Immature natural killer cell (primary cell): ENCODE results near the gene ASCC2. TPM values are rescaled to one million over a fixed set of nuclear protein-coding genes. Genes with fewer than 3 reads are reported as not detected.

Experiments
- DNase-seq, 3 donors: peaks; one replicate each; pipeline ENCODE4 v3.0.0; 2022; ENCODE audit warnings: mixed read lengths in 1 of 3
- H3K27ac Mint-ChIP-seq, 6 donors: one replicate each; pipeline ENCODE4 v1.8.0; 2020; ENCODE audit warnings: mixed read lengths in 6 of 6, mild to moderate bottlenecking in 5 of 6, inconsistent platforms in 4 of 6, moderate library complexity in 3 of 6
- H3K27me3 Mint-ChIP-seq, 3 donors: one replicate each; pipeline ENCODE4 v1.8.0; 2020 to 2021; ENCODE audit warnings: low read depth in 3 of 3, mild to moderate bottlenecking in 3 of 3, mixed read lengths in 3 of 3, moderate library complexity in 3 of 3, inconsistent platforms in 1 of 3
- H3K36me3 Mint-ChIP-seq, 3 donors: one replicate each; pipeline ENCODE4 v1.8.0; 2020; ENCODE audit warnings: mixed read lengths in 3 of 3, inconsistent platforms in 2 of 3, mild to moderate bottlenecking in 2 of 3
- H3K4me1 Mint-ChIP-seq, 2 donors: one replicate each; pipeline ENCODE4 v1.8.0; 2020; ENCODE audit warnings: inconsistent platforms in 2 of 2, mild to moderate bottlenecking in 2 of 2, mixed read lengths in 2 of 2, moderate library complexity in 1 of 2
- H3K4me3 Mint-ChIP-seq, 5 donors: one replicate each; pipeline ENCODE4 v1.8.0; 2020; ENCODE audit warnings: mild to moderate bottlenecking in 5 of 5, mixed read lengths in 5 of 5, inconsistent platforms in 3 of 5, moderate library complexity in 3 of 5
- H3K9me3 Mint-ChIP-seq, 6 donors: one replicate each; pipeline ENCODE4 v1.8.0; 2020; ENCODE audit warnings: mild to moderate bottlenecking in 6 of 6, mixed read lengths in 6 of 6, inconsistent platforms in 4 of 6, moderate library complexity in 3 of 6
- polyA plus RNA-seq, 3 donors: library from polyadenylated mRNA; unstranded; fragments of 300-500 nt; fragmentation: Illumina TruSeq; gene quantifications; one replicate each; pipeline ENCODE4 v1.2.3, GENCODE V29; 2021

Gene ASCC2
- polyA plus RNA-seq, 3 donors from 2014 or later = 31.2 to 70.8 (median 40.8) TPM

- Mint-ChIP-seq H3K4me3 (no peak overlapping the region), H3K9me3 (no peaks in the 10 kb centered on the region), H3K4me1 (peaks cover 0 to 10% of the 10 kb centered on the region in 2 donors), H3K36me3 (peaks cover 15 to 57% (median 34%) of the 10 kb centered on the region in 3 donors), H3K27ac (no peak overlapping the region), H3K27me3 (peaks cover 0 to 2% (median 0%) of the 10 kb centered on the region in 3 donors)
- DNase-seq = no peak
Observed at GRCh38 chr22:29821291-29822016, 16.6 kb downstream of the ASCC2 start.

GRCh38 chr22:29820961-29821290 is 17.1 kb downstream of the ASCC2 start:
- Mint-ChIP-seq H3K9me3 (no peaks in the 10 kb centered on the region), H3K27ac (no peak overlapping the region), H3K4me3 (no peak overlapping the region), H3K36me3 (peaks cover 15 to 58% (median 34%) of the 10 kb centered on the region in 3 donors), H3K27me3 (peaks cover 0 to 2% (median 0%) of the 10 kb centered on the region in 3 donors), H3K4me1 (peaks cover 0 to 9% of the 10 kb centered on the region in 2 donors)
- DNase-seq = no peak

- Mint-ChIP-seq H3K27ac (no peak overlapping the region), H3K36me3 (peaks cover 13 to 57% (median 34%) of the 10 kb centered on the region in 3 donors), H3K27me3 (peaks cover 0 to 2% (median 0%) of the 10 kb centered on the region in 3 donors), H3K4me3 (no peak overlapping the region), H3K9me3 (no peaks in the 10 kb centered on the region), H3K4me1 (no peaks in the 10 kb centered on the region)
- DNase-seq = no peak
Observed at GRCh38 chr22:29819501-29819900, 18.6 kb downstream of the ASCC2 start.

GRCh38 chr22:29817724-29818123 is 20.4 kb downstream of the ASCC2 start:
- H3K9me3 Mint-ChIP-seq = no peaks in the 10 kb centered on the region
- no peaks in the 10 kb centered on the region for H3K27me3 Mint-ChIP-seq
- peaks cover 12 to 66% (median 30%) of the 10 kb centered on the region in 3 donors for H3K36me3 Mint-ChIP-seq

GRCh38 chr22:29816980-29817379 is 21.1 kb downstream of the ASCC2 start:
- H3K4me1 Mint-ChIP-seq = no peaks in the 10 kb centered on the region
- peaks cover 11 to 66% (median 31%) of the 10 kb centered on the region in 3 donors for H3K36me3 Mint-ChIP-seq

More at GRCh38 chr22:29817724-29818123, 20.4 kb downstream of the ASCC2 start:
- DNase-seq = no peak
- H3K4me1 Mint-ChIP-seq = no peaks in the 10 kb centered on the region
- no peak overlapping the region for H3K4me3 Mint-ChIP-seq
- no peak overlapping the region for H3K27ac Mint-ChIP-seq

GRCh38 chr22:29816539-29816938 is 21.5 kb downstream of the ASCC2 start:
- no peak overlapping the region for H3K27ac Mint-ChIP-seq
- no peaks in the 10 kb centered on the region for H3K4me1 Mint-ChIP-seq
- no peak for DNase-seq
- no peaks in the 10 kb centered on the region for H3K27me3 Mint-ChIP-seq
- no peak overlapping the region for H3K4me3 Mint-ChIP-seq
- H3K36me3 Mint-ChIP-seq = peaks cover 11 to 66% (median 32%) of the 10 kb centered on the region in 3 donors
- H3K9me3 Mint-ChIP-seq = no peaks in the 10 kb centered on the region

More at GRCh38 chr22:29816980-29817379, 21.1 kb downstream of the ASCC2 start:
- Mint-ChIP-seq H3K4me3 (no peak overlapping the region), H3K27ac (peak overlapping the region in 1 of 6 donors; percentile 25), H3K9me3 (no peaks in the 10 kb centered on the region), H3K27me3 (no peaks in the 10 kb centered on the region)
- DNase-seq = no peak

- no peaks in the 10 kb centered on the region for H3K9me3 Mint-ChIP-seq
- H3K27ac Mint-ChIP-seq = no peak overlapping the region
- H3K36me3 Mint-ChIP-seq = peaks cover 11 to 69% (median 33%) of the 10 kb centered on the region in 3 donors
Observed at GRCh38 chr22:29816128-29816527, 21.9 kb downstream of the ASCC2 start.

GRCh38 chr22:29815580-29815979 is 22.5 kb downstream of the ASCC2 start:
- Mint-ChIP-seq H3K4me1 (no peaks in the 10 kb centered on the region), H3K9me3 (no peaks in the 10 kb centered on the region), H3K27ac (peak overlapping the region in 1 of 6 donors; percentile 14), H3K4me3 (no peak overlapping the region), H3K27me3 (no peaks in the 10 kb centered on the region), H3K36me3 (peaks cover 11 to 71% (median 33%) of the 10 kb centered on the region in 3 donors)
- no peak for DNase-seq

More at GRCh38 chr22:29816128-29816527, 21.9 kb downstream of the ASCC2 start:
- Mint-ChIP-seq H3K4me3 (no peak overlapping the region), H3K27me3 (no peaks in the 10 kb centered on the region), H3K4me1 (no peaks in the 10 kb centered on the region)
- DNase-seq = no peak

- Mint-ChIP-seq H3K9me3 (no peaks in the 10 kb centered on the region), H3K36me3 (peaks cover 15 to 72% (median 33%) of the 10 kb centered on the region in 3 donors), H3K4me1 (no peaks in the 10 kb centered on the region), H3K27me3 (no peaks in the 10 kb centered on the region), H3K4me3 (no peak overlapping the region), H3K27ac (no peak overlapping the region)
- DNase-seq = no peak
Observed at GRCh38 chr22:29814003-29814402, 24.1 kb downstream of the ASCC2 start.

- Mint-ChIP-seq H3K27me3 (no peaks in the 10 kb centered on the region), H3K4me3 (no peak overlapping the region), H3K9me3 (no peaks in the 10 kb centered on the region), H3K27ac (no peak overlapping the region), H3K4me1 (no peaks in the 10 kb centered on the region), H3K36me3 (peaks cover 15 to 69% (median 33%) of the 10 kb centered on the region in 3 donors)
- no peak for DNase-seq
Observed at GRCh38 chr22:29813563-29813962, 24.5 kb downstream of the ASCC2 start.

- DNase-seq = no peak
- Mint-ChIP-seq H3K9me3 (no peaks in the 10 kb centered on the region), H3K36me3 (peaks cover 17 to 66% (median 31%) of the 10 kb centered on the region in 3 donors), H3K27ac (no peak overlapping the region), H3K4me1 (no peaks in the 10 kb centered on the region), H3K4me3 (no peak overlapping the region), H3K27me3 (no peaks in the 10 kb centered on the region)
Observed at GRCh38 chr22:29813126-29813525, 24.9 kb downstream of the ASCC2 start.

- Mint-ChIP-seq H3K27ac (no peak overlapping the region), H3K4me1 (no peaks in the 10 kb centered on the region), H3K4me3 (no peak overlapping the region), H3K9me3 (no peaks in the 10 kb centered on the region), H3K36me3 (peaks cover 27 to 64% (median 29%) of the 10 kb centered on the region in 3 donors), H3K27me3 (no peaks in the 10 kb centered on the region)
- DNase-seq = no peak
Observed at GRCh38 chr22:29811377-29811776, 26.7 kb downstream of the ASCC2 start.

GRCh38 chr22:29810216-29810615 is 27.9 kb downstream of the ASCC2 start:
- Mint-ChIP-seq H3K27me3 (no peaks in the 10 kb centered on the region), H3K36me3 (peaks cover 31 to 66% (median 34%) of the 10 kb centered on the region in 3 donors), H3K4me1 (no peaks in the 10 kb centered on the region), H3K27ac (peak overlapping the region in 1 of 6 donors; percentile 15), H3K4me3 (no peak overlapping the region), H3K9me3 (no peaks in the 10 kb centered on the region)
- no peak for DNase-seq

- no peaks in the 10 kb centered on the region for H3K9me3 Mint-ChIP-seq
- H3K27me3 Mint-ChIP-seq = no peaks in the 10 kb centered on the region
- H3K27ac Mint-ChIP-seq = peak overlapping the region in 1 of 6 donors; percentile 4
- H3K4me3 Mint-ChIP-seq = no peak overlapping the region
- DNase-seq = no peak
- peaks cover 28 to 46% (median 32%) of the 10 kb centered on the region in 3 donors for H3K36me3 Mint-ChIP-seq
- no peaks in the 10 kb centered on the region for H3K4me1 Mint-ChIP-seq
Observed at GRCh38 chr22:29806196-29806595, 31.9 kb downstream of the ASCC2 start.
